GM10847 (cell line): ENCODE measurements around the gene CNTNAP4.

Experiments used
- POLR2A ChIP-seq: IDR thresholded peaks from 2 replicates; pipeline ENCODE4 v1.6.1; 2011; ENCODE audit not compliant: insufficient read length; ENCODE audit errors: extremely low read depth

CNTNAP4 gene

GRCh38 chr16:76276745-76277438, at the start of gene CNTNAP4:
CNTNAP4 (plus strand) TSS chr16:76277401; CDS start chr16:76277663, 262 bp downstream.
- no peak for TF ChIP-seq POLR2A

- no peak for TF ChIP-seq POLR2A
Observed at GRCh38 chr16:76228546-76229146, 48.6 kb upstream of the CNTNAP4 start.

- no peak for TF ChIP-seq POLR2A
Observed at GRCh38 chr16:76232704-76233103, 44.5 kb upstream of the CNTNAP4 start.

GRCh38 chr16:76235025-76235424, 42.2 kb upstream of the CNTNAP4 start:
- TF ChIP-seq POLR2A, result no peak

GRCh38 chr16:76235426-76235825, 41.8 kb upstream of the CNTNAP4 start:
- TF ChIP-seq POLR2A, result no peak

- no peak for TF ChIP-seq POLR2A
Observed at GRCh38 chr16:76237471-76237870, 39.7 kb upstream of the CNTNAP4 start.

- TF ChIP-seq POLR2A, result no peak
Observed at GRCh38 chr16:76241755-76242154, 35.4 kb upstream of the CNTNAP4 start.

GRCh38 chr16:76243620-76244019, 33.6 kb upstream of the CNTNAP4 start:
- no peak for TF ChIP-seq POLR2A

GRCh38 chr16:76246587-76246986, 30.6 kb upstream of the CNTNAP4 start:
- no peak for TF ChIP-seq POLR2A

- TF ChIP-seq POLR2A, result no peak
Observed at GRCh38 chr16:76265434-76266045, 11.7 kb upstream of the CNTNAP4 start.

- TF ChIP-seq POLR2A, result no peak
Observed at GRCh38 chr16:76268824-76269223, 8.4 kb upstream of the CNTNAP4 start.

- no peak for TF ChIP-seq POLR2A
Observed at GRCh38 chr16:76277460-76278030, 344 bp downstream of the CNTNAP4 start.

GRCh38 chr16:76278086-76278485, 885 bp downstream of the CNTNAP4 start:
- TF ChIP-seq POLR2A, result no peak

GRCh38 chr16:76278980-76279379, 1.8 kb downstream of the CNTNAP4 start:
- TF ChIP-seq POLR2A, result no peak

- no peak for TF ChIP-seq POLR2A
Observed at GRCh38 chr16:76280421-76281215, 3.4 kb downstream of the CNTNAP4 start.
